Activated CD8-positive, alpha-beta memory T cell treated with anti-CD3 and anti-CD28 coated beads, Interleukin-2, amount 50 U/mL, for 4 hours (primary cell): Measurements from ENCODE around the gene FAM163B.

Source experiments
- DNase-seq: peaks from one replicate; pipeline ENCODE4 v3.0.0-alpha.2; 2020

Gene FAM163B

DNA sequence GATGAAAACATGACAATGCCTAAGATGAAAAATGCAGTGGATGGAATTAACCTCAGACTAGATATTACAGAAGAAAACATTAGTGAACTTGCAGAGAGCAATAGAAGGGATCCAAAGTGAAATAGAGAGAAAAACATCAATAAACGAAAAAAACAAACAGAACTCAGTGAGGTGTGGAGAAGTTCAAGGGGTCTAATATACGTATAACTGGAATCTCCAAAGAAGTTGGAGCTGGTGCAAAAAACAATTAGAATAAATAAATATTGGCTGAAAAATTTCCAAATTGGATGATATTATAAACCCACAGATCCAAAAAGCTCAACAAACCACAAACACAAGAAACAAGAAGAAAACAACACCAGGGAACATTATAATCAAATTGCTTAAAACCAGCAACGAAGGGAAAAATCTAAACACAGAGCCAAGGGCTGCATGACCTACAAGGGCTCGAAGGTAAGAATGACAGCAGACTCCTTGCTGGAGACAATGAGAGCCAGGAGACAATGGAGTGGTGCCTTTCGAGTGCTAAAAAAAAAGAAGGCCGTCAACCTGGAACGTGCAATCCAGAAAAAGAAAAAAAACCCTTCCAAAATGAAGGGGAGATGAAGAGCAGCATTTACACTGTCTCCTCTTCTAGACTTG, 11.8 kb downstream of the FAM163B start:
- DNase-seq: no peak

DNA sequence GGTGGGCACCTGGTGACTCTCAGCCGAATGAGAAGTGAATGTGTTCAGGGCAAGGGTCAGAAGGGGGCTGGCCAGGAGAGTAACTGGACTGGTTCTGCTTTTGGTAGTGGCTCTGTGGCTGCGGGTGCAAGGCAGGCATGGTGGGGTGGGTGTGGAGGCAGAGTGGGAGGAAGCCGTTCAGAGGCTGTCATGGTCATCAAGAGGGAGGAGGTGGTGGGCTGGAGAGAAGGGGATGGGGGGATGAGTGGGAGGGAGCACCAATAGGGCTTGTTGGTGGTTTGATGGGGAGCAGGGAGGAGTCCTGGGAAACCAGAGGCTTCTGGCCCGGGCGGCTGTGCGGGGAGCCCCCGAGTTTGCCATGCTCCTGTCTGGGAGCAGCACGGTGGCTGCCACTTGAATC, 13.3 kb downstream of the FAM163B start:
- DNase-seq: no peak

DNA sequence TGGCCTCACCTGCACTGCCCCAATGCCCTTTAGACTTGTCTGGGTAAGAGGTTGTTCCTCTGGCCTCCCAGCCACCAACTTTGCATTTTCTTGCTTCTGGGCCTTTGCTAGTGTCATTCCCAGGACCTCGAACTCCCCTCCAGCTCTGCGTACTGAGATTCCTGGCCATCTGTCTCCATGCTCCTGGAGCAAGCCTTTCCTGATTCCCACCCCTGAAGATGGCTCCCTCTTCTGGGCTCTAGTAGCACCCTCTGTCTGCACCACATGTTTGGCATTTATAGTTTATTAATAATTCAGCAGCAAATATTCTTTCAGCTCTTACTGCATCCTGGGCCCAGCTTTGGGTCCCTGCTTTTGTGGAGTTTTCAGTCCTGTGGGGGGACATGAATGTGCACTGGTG, 14.9 kb downstream of the FAM163B start:
- no peak for DNase-seq

DNA sequence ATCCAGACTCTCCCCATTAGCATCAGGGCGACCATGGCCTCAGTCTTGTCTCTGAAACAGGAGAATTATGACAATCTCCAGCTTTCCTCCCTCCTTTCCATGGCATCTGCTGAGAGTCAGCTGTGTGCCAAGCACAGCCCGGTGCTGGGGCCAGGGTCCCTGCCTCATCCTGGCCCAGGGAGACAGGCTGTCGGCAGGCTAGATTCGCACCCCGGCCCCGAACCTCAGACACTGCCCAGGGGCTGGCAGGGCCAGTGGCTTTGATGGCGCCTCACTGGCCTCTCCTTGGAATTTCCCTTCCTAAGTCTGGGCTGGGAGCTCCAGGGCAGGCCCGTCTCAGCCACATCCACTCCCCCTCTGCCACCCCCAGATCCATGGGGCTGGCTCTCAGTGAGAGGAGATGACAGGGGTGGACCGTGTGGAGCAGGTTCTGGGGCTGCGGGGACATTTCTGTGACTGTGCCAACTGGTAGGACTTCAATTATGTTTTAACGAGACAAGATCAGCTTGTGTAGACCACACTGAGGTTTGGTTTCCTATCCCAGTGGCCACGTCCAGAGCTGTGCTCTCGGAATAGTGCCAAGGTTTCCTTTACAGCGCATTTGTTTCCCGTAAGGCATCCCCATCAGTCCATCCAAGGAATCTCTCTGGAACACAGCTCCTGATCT, 15.5 kb downstream of the FAM163B start:
- DNase-seq: no peak

DNA sequence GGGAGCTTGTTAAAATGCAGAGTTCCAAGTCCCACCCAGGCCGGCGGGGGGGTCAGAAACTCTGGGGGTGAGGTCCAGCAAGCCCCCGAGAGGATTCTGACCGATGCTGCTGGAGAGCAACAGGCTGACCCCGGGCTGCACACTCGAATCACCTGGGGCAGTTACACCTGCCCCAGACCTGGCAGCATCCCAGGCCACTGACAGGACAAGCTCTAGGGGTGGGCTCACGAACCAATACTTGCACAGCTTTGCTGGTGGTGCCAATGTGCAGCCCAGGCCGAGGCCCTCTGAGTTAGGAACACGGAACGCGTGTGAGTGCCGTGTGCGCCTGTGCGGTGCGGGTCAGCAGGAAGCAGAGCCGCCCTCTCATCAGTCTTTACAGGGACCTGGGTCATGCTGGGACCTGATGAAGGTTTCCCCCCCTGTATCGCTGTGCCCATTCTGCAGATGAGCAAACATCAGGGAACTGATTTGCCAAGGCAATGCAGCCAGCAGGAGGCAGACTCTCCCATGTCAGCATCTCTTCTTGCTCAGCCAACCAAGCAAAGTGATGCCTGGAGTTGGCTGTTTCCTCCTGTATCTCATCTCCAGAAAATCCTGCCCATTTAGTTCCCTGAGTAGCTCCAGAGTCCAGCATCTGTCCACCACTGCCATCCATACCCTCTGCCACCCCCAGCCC, 16.3 kb downstream of the FAM163B start:
- no peak for DNase-seq

DNA sequence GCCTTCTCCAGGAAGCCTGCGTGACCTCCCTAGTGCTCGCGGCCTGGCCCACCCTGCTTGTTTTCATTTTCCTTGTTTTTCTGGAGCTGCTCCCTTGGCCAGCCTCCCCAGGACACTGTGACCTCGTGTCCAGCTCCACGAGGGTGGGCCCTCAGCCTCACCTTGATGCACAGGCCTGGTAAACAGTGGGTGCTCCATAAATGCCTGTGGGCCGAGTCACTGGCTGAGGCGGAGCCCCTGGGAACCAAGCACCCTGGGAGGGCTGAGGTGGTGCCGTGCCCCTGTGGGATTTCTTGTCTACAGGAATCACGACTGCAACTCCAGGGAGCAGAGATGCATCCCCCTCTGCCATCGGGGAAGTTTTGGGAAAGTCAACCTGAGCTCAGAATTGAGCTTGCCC, 17.2 kb downstream of the FAM163B start:
- no peak for DNase-seq

DNA sequence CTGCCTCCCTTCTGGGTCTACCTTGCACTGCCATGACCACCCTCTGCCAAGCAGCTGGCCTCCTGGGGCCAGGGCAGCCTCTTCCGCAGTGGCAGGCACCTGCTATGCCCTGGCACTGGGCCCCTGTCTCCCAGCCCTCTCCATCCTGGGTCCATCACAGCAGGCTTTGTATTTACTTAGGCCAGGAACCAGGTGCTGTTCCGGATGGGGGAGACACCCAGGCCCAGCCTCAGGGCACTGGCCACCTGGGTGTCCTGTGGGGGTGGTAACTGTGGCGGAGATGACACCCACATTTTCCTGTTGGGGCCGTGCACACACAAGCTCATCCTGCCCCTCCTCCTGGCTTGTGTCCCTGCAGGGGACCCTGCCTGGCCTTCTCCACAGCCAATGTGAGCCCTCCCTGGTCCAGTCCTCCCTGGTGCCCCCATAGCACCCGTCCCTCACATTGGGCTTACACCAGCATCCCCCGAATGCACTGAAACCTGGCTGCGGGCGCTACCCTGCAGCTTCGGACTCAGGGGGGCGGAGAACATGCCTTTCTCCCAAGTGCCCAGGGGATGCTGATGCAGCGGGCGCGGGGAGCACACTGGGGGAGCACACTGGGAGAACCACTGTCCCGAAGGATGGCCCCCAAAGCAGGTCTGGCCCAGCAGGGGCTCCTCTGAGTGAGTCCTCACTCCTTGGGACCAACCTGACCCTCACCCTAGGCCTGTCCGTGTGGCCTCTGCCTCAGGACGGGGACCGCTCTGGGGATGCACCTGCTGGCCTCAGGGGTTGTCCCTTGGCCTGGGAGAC, 17.9 kb downstream of the FAM163B start:
- no peak for DNase-seq

DNA sequence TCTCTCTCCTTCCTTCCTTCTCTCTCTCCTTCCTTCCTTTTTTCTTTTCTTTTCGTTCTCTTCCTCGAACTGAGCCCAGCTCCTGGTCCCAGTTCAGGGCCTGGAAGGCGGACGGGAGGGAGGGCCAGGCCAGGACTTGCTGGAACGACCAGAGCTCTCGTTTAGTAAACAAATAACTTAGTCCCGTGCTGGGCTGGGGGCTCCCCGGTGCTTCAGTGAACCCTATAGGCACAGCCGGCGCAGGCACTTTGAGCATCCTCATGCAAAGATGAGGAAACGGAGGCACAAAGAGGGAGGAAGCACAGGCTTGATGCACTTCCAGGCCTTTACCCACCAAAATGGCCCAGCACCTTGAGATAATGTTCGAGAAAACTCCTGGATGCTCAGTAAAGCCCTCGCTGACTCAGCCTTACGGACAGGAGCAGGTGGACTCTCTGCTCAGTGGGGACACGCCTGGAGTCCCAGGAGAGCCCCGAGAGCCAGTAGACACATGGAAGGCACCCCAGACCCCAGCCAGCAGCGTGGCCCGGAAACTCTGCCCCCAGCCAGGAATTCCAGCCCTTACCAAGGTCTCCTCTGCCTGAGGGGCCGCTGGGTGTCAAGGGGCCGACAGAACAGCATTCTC, 18.8 kb downstream of the FAM163B start:
- DNase-seq: no peak

DNA sequence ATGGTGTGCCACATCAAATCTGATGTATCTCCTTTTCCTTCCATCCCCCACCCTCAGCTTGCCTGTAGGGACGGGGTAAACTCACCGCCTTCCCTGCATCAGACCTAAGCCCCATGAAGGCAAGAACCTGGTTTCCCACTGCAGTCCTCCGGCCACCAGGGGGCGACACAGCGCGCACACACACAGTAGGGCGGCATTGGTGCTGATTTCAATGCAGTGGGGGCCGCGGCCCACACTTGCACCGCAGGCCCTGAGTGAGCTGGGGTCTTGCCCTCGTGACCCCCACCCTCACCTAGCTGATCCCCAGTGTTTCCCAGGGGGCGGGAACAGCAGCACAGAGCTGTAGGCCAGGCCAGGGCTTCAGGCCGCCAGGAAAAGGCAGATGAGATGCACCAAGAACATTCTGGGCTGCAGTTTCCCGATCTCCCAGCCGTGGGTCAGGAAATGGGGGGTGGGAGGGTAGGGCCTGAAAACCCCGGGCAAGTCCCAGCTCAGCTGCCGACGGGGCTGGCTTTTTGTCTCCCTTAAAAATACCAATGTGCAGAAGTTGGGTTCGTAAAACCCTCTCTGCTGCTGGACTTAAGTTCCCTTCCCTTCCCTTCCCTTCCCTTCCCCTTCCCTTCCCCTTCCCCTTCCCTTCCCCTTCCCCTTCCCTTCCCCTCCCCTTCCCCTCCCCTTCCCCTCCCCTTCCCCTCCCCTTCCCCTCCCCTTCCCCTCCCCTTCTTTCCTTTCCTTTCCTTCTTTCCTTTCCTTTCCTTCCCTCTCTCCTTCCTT, 19.5 kb downstream of the FAM163B start:
- DNase-seq: peak; percentile 48

DNA sequence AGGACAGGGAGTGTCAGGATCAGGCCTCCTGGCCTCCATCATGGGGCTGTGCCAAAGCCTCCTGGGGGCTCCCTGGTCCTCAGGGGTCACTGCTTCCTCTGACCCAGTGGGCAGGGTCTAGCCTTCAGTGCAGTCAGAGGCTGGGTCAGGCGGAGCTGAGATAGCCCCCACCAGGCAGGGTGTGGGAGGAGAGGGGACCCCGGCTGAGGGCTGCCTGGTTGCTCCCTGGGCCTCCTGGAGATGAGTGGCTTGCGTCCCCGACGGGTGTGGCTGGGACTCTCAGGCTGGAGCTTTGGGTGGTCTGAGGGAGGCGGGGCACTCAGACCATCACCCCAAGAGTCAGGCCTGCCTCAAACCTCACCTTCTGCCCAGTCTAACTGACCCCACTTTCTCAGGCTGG, 21.7 kb downstream of the FAM163B start:
- DNase-seq: no peak

DNA sequence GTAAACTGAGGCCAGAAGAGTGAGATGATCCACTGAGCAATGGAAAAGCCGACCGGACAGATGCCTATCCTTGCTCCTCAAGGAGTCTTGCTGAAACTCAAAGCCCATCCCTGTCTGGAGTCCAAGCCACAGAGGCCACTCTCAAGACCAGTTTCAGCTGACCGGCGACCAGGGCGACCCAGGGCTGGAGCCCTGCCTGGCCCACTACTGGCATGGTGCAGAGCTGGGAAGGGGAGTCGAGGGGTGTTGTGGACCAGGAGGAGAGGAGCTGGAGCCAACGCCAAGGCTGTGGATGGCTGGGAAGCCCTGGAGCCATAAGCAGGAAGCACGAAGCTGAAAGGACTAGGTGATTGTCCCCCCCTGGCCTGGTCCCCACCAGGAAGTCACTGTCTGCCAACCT, 22.1 kb downstream of the FAM163B start:
- no peak for DNase-seq

DNA sequence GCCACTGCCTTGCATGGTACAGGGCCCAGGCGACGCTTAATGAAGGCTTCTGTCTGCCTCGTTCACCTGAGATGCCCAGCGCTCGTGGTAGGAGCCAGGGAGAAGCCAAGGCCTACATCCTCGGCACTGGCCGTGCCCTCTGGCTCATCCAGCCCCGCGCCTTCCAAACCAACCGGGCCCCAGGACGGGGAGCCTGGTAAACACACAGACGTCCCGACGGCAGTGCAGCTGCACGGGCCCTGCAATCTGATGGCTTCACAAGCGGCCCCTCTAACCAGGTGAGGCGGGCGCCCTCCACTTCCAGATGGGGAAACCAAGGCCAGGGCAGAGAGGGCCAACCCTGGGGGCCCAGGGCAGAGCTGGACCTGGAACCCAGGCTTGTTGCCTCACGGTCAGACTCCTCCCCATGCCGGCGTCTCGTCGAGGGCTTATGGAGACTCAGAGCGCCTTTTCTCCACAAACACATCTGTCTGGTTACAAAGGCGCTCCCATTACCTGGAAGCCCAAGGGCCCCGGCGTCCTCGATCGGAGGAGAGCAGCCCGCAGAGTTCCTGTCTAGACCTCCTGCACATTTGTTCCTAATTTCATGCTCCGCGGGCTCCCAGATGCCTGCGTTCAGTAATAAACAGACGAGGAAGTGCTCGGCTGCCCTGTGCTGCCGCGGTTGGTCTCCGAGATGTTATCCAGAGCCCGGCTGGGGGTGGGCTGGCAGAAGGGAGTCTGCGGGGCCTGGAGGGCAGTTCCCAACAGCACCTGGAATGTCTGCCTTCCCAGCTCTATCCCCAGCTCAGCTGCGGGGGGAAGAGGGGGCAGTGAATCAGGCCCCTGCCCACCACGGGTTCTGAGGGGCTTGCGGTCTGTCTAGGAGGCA, 23.5 kb downstream of the FAM163B start:
- no peak for DNase-seq

DNA sequence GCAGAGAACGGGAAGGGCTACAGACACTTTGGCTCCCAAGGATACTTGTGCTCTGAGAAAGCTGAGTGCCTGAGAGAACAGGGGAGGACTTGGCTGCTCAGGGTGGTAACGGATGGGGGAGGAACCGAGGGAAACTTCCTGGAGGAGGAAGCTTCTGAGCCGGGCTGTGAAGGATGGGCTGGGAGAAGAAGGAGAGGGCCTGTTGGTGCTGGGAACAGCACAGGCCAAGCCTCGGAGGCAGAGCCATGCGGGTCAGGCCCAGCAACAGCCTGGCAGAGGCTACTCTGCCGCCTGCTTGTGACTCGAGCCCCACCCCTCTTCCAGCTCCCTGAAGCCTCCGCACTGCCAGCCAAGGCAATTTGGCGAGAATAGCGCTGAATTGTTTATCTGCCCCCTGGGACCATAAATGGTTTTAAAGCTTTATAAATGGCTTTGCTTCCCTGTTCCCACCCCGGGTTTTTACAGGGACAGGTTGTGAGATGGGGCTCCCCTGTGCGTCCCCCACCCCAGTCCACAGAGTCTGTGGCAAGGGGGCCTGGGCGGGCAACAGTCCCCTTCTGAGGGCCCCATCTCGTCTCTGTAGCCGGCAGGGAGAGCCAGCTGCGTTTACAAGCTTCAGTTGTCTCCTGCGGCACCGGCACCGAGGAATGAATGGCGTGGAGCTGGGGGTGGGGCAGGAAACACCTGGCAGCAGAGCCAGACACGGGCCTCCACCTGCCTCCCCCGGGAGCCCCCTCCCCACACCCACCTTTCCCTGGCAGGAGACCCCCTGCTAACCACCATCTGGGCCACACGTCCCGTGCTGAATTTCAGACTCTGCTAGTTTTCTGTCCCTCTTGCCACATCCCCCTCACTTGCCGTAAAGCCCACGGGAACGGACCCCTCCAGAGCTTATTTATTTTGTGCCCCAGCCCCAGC, 24.4 kb downstream of the FAM163B start:
- DNase-seq: no peak

DNA sequence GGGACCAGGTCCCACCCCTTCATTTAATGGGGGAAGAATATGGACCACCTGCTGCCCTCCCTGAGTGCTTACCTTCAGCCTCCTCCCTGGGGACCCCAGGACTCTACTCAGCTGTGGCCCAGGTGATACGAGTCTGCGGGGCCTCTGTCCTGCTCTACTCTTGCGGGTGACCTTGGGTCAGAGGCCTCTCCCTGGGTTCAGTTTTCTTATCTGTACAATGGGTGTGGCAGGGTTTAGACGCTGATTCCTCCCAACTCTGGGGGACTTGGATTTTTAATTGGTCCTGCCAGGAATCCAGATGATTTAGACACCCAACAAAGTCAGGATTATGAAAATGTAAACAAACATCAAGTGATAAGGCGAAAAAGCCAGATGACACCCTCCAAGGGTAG, 25.0 kb downstream of the FAM163B start:
- DNase-seq: no peak

DNA sequence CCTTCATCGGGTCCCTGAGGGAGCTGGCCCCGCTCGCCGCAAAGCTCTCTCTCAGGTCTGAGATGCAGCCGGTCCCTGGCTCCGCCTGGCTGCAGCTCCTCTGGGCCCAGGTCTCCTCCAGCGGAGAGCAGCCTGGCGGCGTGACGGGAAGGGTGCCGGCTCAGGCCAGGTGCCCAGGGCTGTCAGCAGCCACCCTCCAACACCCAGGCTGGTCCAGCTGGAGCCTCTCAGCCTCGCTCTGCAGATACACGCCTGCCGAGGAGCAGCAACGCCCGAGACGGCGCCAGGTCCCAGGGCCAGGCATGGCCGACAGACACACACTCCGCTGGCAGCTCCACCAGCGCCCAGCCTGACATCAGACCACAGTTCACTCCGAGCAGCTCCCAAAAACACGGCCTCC, 25.6 kb downstream of the FAM163B start:
- DNase-seq: no peak

DNA sequence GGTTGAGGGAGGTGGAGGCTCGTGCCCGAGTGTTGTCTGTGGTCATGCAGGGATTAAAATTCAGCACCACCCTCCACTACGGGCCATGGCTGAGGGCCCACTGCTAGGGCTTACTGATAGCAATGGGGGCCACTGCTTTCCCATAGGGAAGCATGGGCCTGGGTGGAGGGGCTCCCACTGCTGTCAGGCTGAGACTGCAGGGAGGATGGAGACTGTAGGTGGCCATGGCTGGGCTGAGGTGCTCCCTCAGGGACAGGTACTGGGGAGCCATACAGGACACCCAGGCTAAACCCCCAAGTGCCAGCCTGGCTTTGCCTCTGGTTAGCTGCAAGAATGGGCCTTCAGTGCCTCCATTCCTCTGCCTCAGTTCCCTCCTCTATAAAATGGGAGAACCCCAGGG, 26.1 kb downstream of the FAM163B start:
- DNase-seq: no peak

DNA sequence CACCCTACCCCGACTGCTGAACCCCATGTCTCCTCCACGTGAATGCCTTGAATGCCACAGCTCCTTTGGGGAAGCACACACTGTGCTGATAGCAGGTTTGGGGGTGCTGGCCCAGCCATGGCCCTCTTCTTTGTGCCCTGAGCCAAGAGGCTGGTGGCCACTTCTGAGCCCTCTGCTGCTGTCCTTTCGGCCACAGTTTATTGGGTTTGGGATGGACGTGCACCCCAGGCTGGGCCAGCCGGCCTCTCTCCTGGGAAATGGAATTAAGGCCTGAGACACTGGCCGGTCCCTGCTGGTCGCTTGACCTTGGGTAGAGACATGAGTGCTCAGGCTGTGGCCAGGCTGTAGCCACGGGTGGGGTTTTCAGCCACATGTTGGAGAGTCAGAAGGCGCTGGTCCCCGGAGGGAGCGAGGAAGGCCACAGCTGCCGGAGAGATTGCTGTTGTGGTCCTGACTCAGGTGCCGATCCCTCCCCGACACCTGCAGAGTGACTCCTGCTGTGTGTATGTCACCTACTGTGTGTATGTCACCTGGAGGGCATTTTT, 26.6 kb downstream of the FAM163B start:
- DNase-seq: no peak

DNA sequence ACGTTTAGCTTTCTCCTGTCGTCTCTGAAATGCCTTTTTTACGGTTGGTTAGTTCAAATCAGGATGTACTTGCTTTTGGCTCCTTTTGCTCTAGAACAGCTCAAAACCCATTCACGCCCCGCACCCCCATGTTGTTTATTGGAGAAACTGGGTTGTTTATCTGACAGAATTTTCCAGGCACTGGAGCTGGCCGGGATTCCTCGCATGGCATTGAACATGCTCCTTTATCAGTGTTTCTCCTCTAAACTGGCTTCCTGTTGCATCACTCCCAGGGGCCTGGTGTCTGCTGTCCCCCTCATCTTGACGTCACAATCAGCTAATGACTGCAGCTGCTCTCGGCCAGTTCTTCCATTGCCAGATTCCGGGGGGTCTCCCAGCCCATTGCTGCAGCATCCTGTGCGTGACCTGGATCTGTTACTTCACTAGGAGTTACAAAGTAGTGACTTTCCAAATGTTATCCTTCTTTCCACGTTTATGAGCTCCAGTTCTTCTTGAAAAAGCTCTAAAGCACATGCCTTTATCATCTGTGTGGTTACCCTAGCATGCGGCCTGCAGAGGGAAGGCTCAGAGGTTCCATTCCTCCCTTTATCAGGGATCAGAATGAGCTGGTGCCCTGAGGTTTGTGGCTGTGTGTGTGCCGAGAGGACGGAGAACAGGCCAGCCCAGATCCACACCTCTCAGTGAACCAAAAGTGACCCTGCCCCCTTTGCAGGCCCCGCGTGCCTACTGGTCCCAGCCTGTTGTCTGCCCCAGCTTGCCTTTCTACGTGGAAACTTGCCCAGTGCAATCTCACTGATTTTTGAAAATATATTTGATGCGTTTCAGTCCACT, 27.5 kb downstream of the FAM163B start:
- DNase-seq: no peak

DNA sequence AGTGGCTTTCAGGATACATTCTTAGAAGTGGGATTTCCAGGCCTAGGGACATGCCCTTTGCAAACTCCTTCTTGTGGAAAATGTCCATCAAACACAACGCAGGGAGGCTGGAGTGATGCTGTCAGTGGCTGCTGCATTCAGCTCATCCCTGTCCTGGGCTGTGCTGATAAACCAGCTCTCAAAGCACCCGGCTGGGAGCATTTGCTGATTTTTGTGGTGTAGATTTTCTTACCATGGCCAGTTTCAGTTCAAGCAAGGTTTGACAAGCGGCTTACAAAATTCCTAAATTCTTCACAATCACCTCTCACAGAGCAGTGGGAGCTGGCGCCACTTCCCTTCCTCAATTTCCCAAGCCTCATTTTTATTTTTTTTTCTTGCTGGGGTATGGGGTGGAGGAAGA, 28.2 kb downstream of the FAM163B start:
- no peak for DNase-seq
